Airway epithelial cell (primary cell): ENCODE results near the gene IFNG-AS1. TPM values are rescaled to one million over a fixed set of nuclear protein-coding genes. Genes with fewer than 3 reads are reported as not detected.

Experiments
- total RNA-seq: library from RNA; depleted of rRNA; stranded (reverse); fragments of >200 nt; gene quantifications from 2 replicates; pipeline ENCODE4 v1.2.3, GENCODE V29; 2015

The IFNG-AS1 gene
- total RNA-seq, result not detected in 2 replicates

DNA sequence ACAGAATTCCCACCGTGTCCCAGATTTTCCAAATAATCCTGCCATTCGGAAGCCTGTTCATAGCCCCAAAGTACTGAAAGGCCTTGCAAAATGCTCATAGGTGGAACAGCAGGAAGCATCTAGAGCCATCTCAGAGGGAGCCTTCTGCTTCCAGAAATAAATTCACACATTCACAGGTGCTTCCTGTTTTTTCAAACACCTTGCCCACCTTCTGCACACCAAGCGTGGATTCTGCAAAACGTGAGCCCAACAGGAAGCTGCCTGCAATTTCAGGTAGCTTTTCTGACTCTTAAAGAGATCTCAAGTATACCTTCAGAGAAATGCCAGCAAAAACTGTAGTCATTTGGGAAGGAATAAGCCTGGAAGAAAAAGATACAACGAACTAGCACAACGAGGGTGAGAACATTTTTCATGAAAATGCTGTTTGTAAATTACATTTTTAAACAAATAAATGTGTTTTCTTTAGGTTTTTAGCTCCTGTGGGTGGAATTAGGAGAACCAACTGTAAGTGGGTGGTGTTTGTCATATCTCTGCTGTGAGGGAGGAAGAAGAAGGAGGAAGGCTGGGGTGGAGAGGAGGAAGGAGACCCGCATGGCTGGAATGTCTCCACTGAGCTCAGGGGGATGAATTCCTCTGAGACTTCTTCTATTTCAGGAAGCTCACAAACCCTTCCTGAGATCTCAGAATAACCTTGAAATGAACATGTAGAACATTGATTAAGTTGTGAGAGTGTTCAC is at the start of gene IFNG-AS1:
Gene IFNG-AS1, plus strand, starts transcription at position 264 of the 737 bp plus-strand sequence.

Other genes with a start within 250 kb of the IFNG-AS1 start
- gene IFNG, start 170.3 kb downstream of the IFNG-AS1 start, total RNA-seq, result not detected in 2 replicates
- not detected in 2 replicates for gene IL26, start 236.4 kb downstream of the IFNG-AS1 start, total RNA-seq